ENCODE measurements around the gene XPR1. TPM values are rescaled to one million over a fixed set of nuclear protein-coding genes. Genes with fewer than 3 reads are reported as not detected.
"Not testable (repeated sequence)": the region's sequence is repeated elsewhere in the genome, so short reads cannot be mapped to it uniquely, and the experiment has no call there.

XPR1 gene
- total RNA-seq, 4 donors from 2014 or later, result 16.8 to 25.3 (median 18.8) TPM

DNA sequence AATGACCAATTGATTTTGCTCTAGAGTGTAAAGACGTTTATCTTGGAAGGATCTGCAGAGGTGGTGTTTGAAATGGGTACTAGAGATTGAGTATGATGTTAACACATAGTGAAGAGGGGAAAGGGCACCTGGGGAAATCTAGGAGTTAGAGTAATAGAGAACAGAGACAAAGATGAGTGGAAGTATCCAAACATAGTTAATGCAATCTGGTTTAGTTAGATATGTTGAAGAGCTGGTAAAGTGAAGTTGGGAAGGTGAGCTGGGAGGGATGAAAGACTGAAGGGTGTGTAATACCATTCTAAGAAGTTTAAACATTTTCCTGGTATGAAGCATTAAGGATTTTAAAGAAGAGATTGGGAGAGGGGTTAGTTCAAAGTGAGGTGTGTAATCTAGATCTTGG is 11.0 kb downstream of the XPR1 start:
- Histone ChIP-seq H3K4me1 (peaks cover 0 to 7% (median 2%) of the 10 kb centered on the region in 4 donors), H3K4me3 (no peak overlapping the region), H3K36me3 (peaks cover 0 to 4% (median 0%) of the 10 kb centered on the region in 3 donors), H3K27ac (no peak overlapping the region), H3K27me3 (no peaks in the 10 kb centered on the region), H3K9me3 (no peaks in the 10 kb centered on the region)
- DNase-seq (ENCODE audit: low spot score in 2 of 2), result no peak
- WGBS, 2 donors, result 88 to 92% methylated on average over 1 of the region's 1 CpG
- no peak for TF ChIP-seq POLR2A (IDR thresholded peaks at IDR 0.05)
- TF ChIP-seq, protein P1, sequence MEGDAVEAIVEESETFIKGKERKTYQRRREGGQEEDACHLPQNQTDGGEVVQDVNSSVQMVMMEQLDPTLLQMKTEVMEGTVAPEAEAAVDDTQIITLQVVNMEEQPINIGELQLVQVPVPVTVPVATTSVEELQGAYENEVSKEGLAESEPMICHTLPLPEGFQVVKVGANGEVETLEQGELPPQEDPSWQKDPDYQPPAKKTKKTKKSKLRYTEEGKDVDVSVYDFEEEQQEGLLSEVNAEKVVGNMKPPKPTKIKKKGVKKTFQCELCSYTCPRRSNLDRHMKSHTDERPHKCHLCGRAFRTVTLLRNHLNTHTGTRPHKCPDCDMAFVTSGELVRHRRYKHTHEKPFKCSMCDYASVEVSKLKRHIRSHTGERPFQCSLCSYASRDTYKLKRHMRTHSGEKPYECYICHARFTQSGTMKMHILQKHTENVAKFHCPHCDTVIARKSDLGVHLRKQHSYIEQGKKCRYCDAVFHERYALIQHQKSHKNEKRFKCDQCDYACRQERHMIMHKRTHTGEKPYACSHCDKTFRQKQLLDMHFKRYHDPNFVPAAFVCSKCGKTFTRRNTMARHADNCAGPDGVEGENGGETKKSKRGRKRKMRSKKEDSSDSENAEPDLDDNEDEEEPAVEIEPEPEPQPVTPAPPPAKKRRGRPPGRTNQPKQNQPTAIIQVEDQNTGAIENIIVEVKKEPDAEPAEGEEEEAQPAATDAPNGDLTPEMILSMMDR (IDR thresholded peaks at IDR 0.05), result no peak
- TF ChIP-seq EP300 (IDR thresholded peaks at IDR 0.05), result no peak

DNA sequence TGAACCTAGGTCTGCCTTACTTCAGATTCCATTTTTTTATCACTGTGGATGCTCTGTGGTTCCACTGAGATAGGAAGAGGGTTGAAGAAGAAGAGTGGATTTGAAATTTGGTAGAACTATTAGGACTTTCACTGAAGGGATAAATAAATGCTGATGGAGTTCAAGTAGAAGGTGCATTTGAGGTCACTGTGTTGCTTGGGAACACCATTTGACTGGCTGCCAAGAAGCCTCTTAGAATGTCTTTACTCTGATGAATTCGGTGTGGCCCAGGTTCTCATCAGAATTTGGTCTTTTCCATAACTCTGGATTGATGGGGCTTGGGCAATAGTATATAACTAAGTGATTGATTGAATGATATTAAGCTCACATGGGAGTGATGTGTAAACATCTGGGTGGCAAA is 11.9 kb downstream of the XPR1 start:
- peaks cover 0 to 4% (median 0%) of the 10 kb centered on the region in 3 donors for H3K36me3 ChIP-seq
- no peak overlapping the region for H3K4me3 ChIP-seq

DNA sequence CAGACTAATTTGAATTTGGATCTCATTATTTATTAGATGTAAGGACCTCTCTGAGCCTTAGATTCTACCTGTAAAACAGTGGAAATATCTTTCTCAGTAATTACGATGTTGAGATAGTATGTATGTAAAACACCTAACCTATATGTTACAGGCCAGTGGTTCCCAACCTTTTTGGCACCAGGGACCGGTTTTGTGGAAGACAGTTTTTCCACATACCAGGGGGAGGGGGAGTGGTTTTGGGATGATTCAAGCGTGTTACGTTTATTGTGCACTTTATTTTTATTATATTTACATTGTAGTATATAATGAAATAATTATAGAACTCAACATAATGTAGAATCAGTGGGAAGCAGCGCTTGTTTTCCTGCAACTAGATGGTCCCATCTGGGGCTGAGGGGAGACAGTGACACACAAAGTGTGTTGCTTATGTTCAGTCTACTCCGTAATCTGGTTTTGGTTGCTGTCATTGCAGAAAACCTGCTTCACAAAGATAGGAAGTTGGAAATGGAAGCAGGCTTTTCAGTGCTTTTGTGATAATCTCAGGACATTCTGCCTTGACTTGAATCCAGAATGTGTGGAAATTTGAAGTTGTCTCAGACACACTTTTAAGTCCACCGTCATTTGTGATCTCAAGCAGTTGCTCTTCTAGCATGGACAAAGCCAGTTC is 12.8 kb downstream of the XPR1 start:
- no peaks in the 10 kb centered on the region for H3K27me3 ChIP-seq
- no peak overlapping the region for H3K27ac ChIP-seq
- no peak for DNase-seq (ENCODE audit: low spot score in 2 of 2)
- H3K9me3 ChIP-seq, result no peaks in the 10 kb centered on the region
- peaks cover 0 to 7% (median 2%) of the 10 kb centered on the region in 4 donors for H3K4me1 ChIP-seq
- WGBS, 2 donors, result 92 to 93% methylated on average over 7 of the region's 7 CpGs
- H3K36me3 ChIP-seq, result peaks cover 0 to 4% (median 0%) of the 10 kb centered on the region in 3 donors
- H3K4me3 ChIP-seq, result no peak overlapping the region
- TF ChIP-seq, protein P1 (IDR thresholded peaks at IDR 0.05), result no peak
- no peak for TF ChIP-seq POLR2A (IDR thresholded peaks at IDR 0.05)
- no peak for TF ChIP-seq EP300 (IDR thresholded peaks at IDR 0.05)

More for the DNA sequence above, 11.9 kb downstream of the XPR1 start:
- 39 to 43% methylated on average over 1 of the region's 1 CpG for WGBS, 2 donors
- no peaks in the 10 kb centered on the region for H3K27me3 ChIP-seq
- H3K9me3 ChIP-seq, result no peaks in the 10 kb centered on the region
- DNase-seq (ENCODE audit: low spot score in 2 of 2), result peak in 1 of 2 donors; percentile 27
- H3K27ac ChIP-seq, result no peak overlapping the region
- peaks cover 0 to 7% (median 2%) of the 10 kb centered on the region in 4 donors for H3K4me1 ChIP-seq
- TF ChIP-seq POLR2A (IDR thresholded peaks at IDR 0.05) (no peak), EP300 (IDR thresholded peaks at IDR 0.05) (no peak)
- TF ChIP-seq, protein P1 (IDR thresholded peaks at IDR 0.05), result no peak

DNA sequence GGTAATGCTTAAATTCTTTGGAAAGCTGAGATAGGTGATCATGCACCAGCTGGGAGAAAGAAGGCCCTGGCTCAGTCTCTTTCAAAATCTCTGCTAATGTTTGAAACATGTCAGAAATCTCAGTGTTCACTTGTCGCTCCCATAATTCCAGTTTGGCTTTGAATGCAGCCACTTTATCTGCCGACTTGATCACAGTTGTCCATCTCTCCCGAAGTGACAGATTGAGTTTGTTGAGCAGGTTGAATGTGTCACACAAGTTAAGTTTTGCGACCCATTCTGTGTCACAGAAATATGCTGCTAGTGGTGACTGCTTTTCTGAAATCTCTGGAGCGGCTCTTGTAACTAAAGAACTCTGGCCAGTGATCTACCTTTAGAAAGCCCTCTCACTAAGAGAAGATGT is 13.4 kb downstream of the XPR1 start:
- H3K36me3 ChIP-seq; H3K4me3 ChIP-seq; H3K4me1 ChIP-seq; H3K9me3 ChIP-seq; DNase-seq (ENCODE audit: low spot score in 2 of 2); H3K27ac ChIP-seq; H3K27me3 ChIP-seq: not testable (repeated sequence)
- WGBS, 2 donors, result 91 to 98% methylated on average over 5 of the region's 5 CpGs

DNA sequence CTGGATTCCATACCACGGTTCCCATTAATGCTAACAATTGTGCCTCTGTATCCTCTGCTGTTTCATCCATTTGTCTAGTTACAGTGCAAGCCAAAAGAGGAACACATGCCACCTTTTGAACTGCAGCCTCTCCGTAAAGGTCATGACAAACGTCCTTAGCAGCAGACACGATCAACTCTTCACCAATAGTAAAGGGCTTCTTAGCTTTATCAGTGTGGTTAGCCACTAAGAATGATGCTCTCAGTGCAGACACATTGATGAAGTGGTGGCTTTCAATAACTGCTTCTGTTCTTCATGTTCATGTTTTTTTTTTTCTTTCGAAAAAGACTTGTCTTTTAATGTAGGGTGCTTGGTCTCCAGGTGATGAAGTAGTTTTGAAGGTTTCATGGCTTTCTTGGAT is 14.3 kb downstream of the XPR1 start:
- 58 to 65% methylated on average over 5 of the region's 5 CpGs for WGBS, 2 donors
- DNase-seq (ENCODE audit: low spot score in 2 of 2), result no peak

More for the DNA sequence above, 14.3 kb downstream of the XPR1 start:
- peaks cover 0 to 4% (median 0%) of the 10 kb centered on the region in 3 donors for H3K36me3 ChIP-seq
- H3K27ac ChIP-seq, result no peak overlapping the region
- H3K9me3 ChIP-seq, result no peaks in the 10 kb centered on the region
- no peak overlapping the region for H3K4me3 ChIP-seq
- no peaks in the 10 kb centered on the region for H3K27me3 ChIP-seq
- peaks cover 0 to 7% (median 2%) of the 10 kb centered on the region in 4 donors for H3K4me1 ChIP-seq
- no peak for TF ChIP-seq EP300 (IDR thresholded peaks at IDR 0.05)
- TF ChIP-seq POLR2A (IDR thresholded peaks at IDR 0.05), result no peak
- TF ChIP-seq, protein P1 (IDR thresholded peaks at IDR 0.05), result no peak
